Body of pancreas (tissue), 4 donors: ENCODE results near the gene PXDN.

Source experiments
- CTCF ChIP-seq, 7 experiments: fragments of 450-650 bp in 4 of 7; fragments of 200-600 bp in 3 of 7; sonication (generic) in 3 of 7; IDR thresholded peaks; one replicate each; pipeline ENCODE4 v1.5.1; 2016 to 2019; ENCODE audit warnings: antibody characterized with exemption in 7 of 7
- POLR2A ChIP-seq, 3 donors: fragments of 450-650 bp; IDR thresholded peaks; one replicate each; pipeline ENCODE4 v1.6.1; 2016; ENCODE audit warnings: antibody characterized with exemption in 3 of 3, mild to moderate bottlenecking in 2 of 3

- no peak for TF ChIP-seq CTCF (IDR thresholded peaks at IDR 0.05)
- TF ChIP-seq POLR2A (IDR thresholded peaks at IDR 0.05): no peak
These were observed 52.0 kb downstream of the PXDN start for GRCh38 chr2:1692342-1692741.
